ENCODE measurements around the gene COX20. TPM values are rescaled to one million over a fixed set of nuclear protein-coding genes. Genes with fewer than 3 reads are reported as not detected.

COX20 gene
- total and polyA plus RNA-seq, 2 of the 13 experiments (the other 11 are each of a cell fraction or from before 2014, with no cell fraction given) = 34.4 to 95.8 TPM

DNA sequence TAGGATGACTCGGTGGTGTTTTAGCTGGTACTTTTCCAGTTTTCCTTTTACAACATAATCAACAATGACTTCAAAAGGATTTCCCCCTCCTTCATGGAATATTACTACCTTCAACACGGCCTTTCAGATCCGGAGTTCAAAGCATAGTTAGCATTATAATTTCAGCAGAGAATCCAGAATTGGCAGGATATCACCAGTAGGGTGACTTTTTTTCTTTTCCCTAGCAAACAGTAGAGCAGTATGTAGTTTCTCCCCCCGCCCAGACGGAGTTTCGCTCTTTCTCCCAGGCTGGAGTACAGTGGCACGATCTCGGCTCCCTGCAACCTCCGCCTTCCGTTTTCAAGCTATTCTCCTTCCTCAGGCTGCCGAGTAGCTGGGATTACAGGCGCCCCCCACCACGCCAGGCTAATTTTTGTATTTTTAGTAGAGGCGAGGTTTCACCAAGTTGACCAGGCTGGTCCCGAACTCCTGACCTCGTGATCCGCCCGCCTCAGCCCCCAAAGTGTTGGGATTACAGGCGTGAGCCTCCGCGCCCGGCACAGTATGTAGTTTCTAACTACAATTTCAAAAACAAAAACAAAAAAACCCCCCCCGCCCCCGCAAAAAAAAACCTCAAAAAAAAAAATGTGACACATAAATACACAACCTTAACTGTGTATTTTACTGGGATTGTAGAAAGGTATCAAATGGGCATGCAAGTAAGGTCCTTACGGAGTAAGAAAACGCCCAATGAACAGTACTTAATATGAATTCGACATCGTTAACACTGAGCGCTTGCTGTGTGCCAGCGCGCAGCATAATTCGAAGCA lies 1.5 kb upstream of the COX20 start (continued):
- TF ChIP-seq GATAD1 (CRISPR knock-in tag; IDR thresholded peaks at IDR 0.05) (0 out of 2 replicates have a peak, but pooled peaks have one; percentile 13), PAF1 (CRISPR knock-in tag; IDR thresholded peaks at IDR 0.05) (no peak), MIER3 (CRISPR knock-in tag; IDR thresholded peaks at IDR 0.05; ENCODE audit: borderline replicate concordance) (0 out of 2 replicates have a peak, but pooled peaks have one; percentile 35), TCF7 (IDR thresholded peaks at IDR 0.05; ENCODE audit: low read depth) (peak; percentile 96), ZNF441 (CRISPR knock-in tag; IDR thresholded peaks at IDR 0.05; ENCODE audit: borderline replicate concordance) (peak; percentile 97), ZNF251 (CRISPR knock-in tag; IDR thresholded peaks at IDR 0.05) (no peak), KLF13 (CRISPR knock-in tag; IDR thresholded peaks at IDR 0.05) (no peak), HDAC6 (IDR thresholded peaks at IDR 0.05; ENCODE audit: low read depth, low read length) (no peak), SOX6 (IDR thresholded peaks at IDR 0.05) (no peak), SOX6 (CRISPR knock-in tag; IDR thresholded peaks at IDR 0.05) (peak; percentile 80), IRX3 (CRISPR knock-in tag; IDR thresholded peaks at IDR 0.05; ENCODE audit: borderline replicate concordance, low read depth) (no peak), ZNF264 (CRISPR knock-in tag; IDR thresholded peaks at IDR 0.05) (0 out of 2 replicates have a peak, but pooled peaks have one; percentile 43), PHB2 (IDR thresholded peaks at IDR 0.05; ENCODE audit: partially characterized antibody) (no peak), RBFOX2 (IDR thresholded peaks at IDR 0.05; ENCODE audit: low read depth, low read length) (no peak), GABPB1 (CRISPR knock-in tag; IDR thresholded peaks at IDR 0.05) (no peak)
- TF ChIP-seq, protein P1, sequence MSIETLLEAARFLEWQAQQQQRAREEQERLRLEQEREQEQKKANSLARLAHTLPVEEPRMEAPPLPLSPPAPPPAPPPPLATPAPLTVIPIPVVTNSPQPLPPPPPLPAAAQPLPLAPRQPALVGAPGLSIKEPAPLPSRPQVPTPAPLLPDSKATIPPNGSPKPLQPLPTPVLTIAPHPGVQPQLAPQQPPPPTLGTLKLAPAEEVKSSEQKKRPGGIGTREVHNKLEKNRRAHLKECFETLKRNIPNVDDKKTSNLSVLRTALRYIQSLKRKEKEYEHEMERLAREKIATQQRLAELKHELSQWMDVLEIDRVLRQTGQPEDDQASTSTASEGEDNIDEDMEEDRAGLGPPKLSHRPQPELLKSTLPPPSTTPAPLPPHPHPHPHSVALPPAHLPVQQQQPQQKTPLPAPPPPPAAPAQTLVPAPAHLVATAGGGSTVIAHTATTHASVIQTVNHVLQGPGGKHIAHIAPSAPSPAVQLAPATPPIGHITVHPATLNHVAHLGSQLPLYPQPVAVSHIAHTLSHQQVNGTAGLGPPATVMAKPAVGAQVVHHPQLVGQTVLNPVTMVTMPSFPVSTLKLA (IDR thresholded peaks at IDR 0.05) = no peak
- TF ChIP-seq, protein P2, sequence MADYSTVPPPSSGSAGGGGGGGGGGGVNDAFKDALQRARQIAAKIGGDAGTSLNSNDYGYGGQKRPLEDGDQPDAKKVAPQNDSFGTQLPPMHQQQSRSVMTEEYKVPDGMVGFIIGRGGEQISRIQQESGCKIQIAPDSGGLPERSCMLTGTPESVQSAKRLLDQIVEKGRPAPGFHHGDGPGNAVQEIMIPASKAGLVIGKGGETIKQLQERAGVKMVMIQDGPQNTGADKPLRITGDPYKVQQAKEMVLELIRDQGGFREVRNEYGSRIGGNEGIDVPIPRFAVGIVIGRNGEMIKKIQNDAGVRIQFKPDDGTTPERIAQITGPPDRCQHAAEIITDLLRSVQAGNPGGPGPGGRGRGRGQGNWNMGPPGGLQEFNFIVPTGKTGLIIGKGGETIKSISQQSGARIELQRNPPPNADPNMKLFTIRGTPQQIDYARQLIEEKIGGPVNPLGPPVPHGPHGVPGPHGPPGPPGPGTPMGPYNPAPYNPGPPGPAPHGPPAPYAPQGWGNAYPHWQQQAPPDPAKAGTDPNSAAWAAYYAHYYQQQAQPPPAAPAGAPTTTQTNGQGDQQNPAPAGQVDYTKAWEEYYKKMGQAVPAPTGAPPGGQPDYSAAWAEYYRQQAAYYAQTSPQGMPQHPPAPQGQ (CRISPR knock-in tag; IDR thresholded peaks at IDR 0.05; ENCODE audit: borderline replicate concordance) = no peak
- TF ChIP-seq, protein P3, sequence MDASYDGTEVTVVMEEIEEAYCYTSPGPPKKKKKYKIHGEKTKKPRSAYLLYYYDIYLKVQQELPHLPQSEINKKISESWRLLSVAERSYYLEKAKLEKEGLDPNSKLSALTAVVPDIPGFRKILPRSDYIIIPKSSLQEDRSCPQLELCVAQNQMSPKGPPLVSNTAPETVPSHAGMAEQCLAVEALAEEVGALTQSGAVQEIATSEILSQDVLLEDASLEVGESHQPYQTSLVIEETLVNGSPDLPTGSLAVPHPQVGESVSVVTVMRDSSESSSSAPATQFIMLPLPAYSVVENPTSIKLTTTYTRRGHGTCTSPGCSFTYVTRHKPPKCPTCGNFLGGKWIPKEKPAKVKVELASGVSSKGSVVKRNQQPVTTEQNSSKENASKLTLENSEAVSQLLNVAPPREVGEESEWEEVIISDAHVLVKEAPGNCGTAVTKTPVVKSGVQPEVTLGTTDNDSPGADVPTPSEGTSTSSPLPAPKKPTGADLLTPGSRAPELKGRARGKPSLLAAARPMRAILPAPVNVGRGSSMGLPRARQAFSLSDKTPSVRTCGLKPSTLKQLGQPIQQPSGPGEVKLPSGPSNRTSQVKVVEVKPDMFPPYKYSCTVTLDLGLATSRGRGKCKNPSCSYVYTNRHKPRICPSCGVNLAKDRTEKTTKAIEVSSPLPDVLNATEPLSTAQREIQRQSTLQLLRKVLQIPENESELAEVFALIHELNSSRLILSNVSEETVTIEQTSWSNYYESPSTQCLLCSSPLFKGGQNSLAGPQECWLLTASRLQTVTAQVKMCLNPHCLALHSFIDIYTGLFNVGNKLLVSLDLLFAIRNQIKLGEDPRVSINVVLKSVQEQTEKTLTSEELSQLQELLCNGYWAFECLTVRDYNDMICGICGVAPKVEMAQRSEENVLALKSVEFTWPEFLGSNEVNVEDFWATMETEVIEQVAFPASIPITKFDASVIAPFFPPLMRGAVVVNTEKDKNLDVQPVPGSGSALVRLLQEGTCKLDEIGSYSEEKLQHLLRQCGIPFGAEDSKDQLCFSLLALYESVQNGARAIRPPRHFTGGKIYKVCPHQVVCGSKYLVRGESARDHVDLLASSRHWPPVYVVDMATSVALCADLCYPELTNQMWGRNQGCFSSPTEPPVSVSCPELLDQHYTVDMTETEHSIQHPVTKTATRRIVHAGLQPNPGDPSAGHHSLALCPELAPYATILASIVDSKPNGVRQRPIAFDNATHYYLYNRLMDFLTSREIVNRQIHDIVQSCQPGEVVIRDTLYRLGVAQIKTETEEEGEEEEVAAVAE (CRISPR knock-in tag; IDR thresholded peaks at IDR 0.05; ENCODE audit: borderline replicate concordance) = no peak

Measured in HepG2 (cell line).